ENCODE results near the gene RASSF8. TPM values are rescaled to one million over a fixed set of nuclear protein-coding genes. Genes with fewer than 3 reads are reported as not detected.

The RASSF8 gene
- total and polyA plus RNA-seq, 4 experiments from 2014 or later, result not detected

DNA sequence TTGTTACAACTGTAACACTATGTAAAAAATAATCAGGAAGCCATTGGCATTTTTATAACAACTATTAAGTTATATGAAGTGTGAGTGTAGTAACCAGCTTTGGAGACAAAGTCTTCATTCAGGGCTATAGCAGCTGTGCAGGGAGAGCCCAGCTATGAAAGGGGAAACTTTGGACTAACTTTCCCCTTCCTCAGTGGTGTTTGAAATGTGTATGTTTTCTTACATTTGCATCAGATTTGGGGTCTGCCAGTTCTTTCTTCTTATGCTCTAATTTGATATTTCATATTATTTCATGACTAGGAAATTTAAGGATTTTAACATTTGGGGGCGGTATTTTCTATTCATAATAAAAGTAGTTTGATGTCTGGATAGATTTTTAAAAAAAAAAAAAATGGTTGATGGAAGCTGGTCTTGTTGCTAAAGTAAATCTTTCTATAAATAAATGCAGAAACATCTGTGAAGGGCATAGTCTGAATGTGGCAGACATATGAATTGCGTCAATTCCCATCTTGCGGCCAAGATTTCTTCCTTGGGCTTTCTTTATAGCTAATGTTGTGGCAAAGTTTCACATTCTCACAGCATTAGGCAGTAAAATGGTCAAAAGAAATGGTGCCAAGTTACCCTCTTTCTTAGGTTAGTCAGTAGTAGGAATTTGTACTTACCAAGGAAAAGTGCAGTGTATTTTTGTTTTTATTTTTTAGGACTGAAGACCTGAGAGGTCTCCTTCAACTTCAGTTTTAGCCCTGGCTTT, 35.6 kb downstream of the RASSF8 start:
- Mint-ChIP-seq H3K27me3 (peaks cover 3 to 4% of the 10 kb centered on the region in 2 donors), H3K9me3 (no peaks in the 10 kb centered on the region), H3K27ac (no peak overlapping the region), H3K4me3 (no peak overlapping the region), H3K4me1 (no peaks in the 10 kb centered on the region), H3K36me3 (no peaks in the 10 kb centered on the region)
- intact Hi-C loops (cut with micrococcal nuclease), result loop anchor here (5.0 kb wide), 1 partner anchor 232 kb away; no protein-coding TSS in a partner anchor
- H3K27ac ChIP-seq (ENCODE audit: low read depth, low read length), result no peak overlapping the region
- ChIA-PET POLR2A (ENCODE audit: partially characterized antibody) (no interaction called here), CTCF (ENCODE audit: partially characterized antibody) (no interaction called here)
- H3K27me3 ChIP-seq (ENCODE audit: insufficient read depth, low read length), result no peaks in the 10 kb centered on the region
- no peaks in the 10 kb centered on the region for H3K36me3 ChIP-seq (ENCODE audit: insufficient read depth, low read length)
- no peak overlapping the region for H3K4me3 ChIP-seq (ENCODE audit: low read length in 2 of 2)
- no peaks in the 10 kb centered on the region for H3K4me1 ChIP-seq (ENCODE audit: insufficient read depth, low read length)
- H3K9me3 ChIP-seq (ENCODE audit: control insufficient read depth in 1 of 2, low read length in 2 of 2), result no peaks in the 10 kb centered on the region
- DNase-seq, result no peak

GRCh38 chr12:25994901-25995625, 36.6 kb downstream of the RASSF8 start:
- Mint-ChIP-seq H3K4me3 (no peak overlapping the region), H3K4me1 (no peaks in the 10 kb centered on the region), H3K27me3 (peaks cover 3 to 4% of the 10 kb centered on the region in 2 donors), H3K36me3 (no peaks in the 10 kb centered on the region), H3K27ac (no peak overlapping the region), H3K9me3 (no peaks in the 10 kb centered on the region)
- ChIA-PET CTCF (ENCODE audit: partially characterized antibody) (no interaction called here), POLR2A (ENCODE audit: partially characterized antibody) (no interaction called here)
- Histone ChIP-seq H3K4me3 (ENCODE audit: low read length in 2 of 2) (no peak overlapping the region), H3K27me3 (ENCODE audit: insufficient read depth, low read length) (no peaks in the 10 kb centered on the region), H3K4me1 (ENCODE audit: insufficient read depth, low read length) (no peaks in the 10 kb centered on the region), H3K9me3 (ENCODE audit: control insufficient read depth in 1 of 2, low read length in 2 of 2) (no peaks in the 10 kb centered on the region), H3K36me3 (ENCODE audit: insufficient read depth, low read length) (no peaks in the 10 kb centered on the region), H3K27ac (ENCODE audit: low read depth, low read length) (no peak overlapping the region)
- intact Hi-C loops (cut with micrococcal nuclease), result loop anchor here (5.0 kb wide), 1 partner anchor 233 kb away; no protein-coding TSS in a partner anchor
- DNase-seq, result no peak

DNA sequence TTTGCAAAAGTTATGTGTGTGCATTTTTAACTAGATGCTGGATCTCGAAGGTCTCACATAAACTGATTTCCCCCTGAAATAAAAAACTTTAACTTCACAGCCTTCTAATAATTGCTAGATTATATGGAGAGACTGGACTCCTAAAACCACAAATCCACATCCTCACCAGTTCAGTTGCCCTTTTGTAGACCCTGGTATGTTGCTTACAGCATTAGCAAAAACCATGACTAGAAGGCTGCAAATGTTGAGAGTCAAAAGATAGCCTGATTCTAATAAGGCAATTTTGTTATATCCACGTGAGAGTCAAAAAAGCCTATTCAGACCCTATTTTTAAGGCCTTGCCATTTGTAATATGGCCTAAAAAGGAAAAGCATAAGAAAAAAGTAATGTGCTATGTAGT, 37.4 kb downstream of the RASSF8 start:
- Histone ChIP-seq H3K9me3 (ENCODE audit: control insufficient read depth in 1 of 2, low read length in 2 of 2) (no peaks in the 10 kb centered on the region), H3K27ac (ENCODE audit: low read depth, low read length) (no peak overlapping the region), H3K4me3 (ENCODE audit: low read length in 2 of 2) (no peak overlapping the region), H3K27me3 (ENCODE audit: insufficient read depth, low read length) (no peaks in the 10 kb centered on the region), H3K36me3 (ENCODE audit: insufficient read depth, low read length) (no peaks in the 10 kb centered on the region), H3K4me1 (ENCODE audit: insufficient read depth, low read length) (no peaks in the 10 kb centered on the region)
- Mint-ChIP-seq H3K27me3 (peaks cover 3 to 4% of the 10 kb centered on the region in 2 donors), H3K4me1 (no peaks in the 10 kb centered on the region), H3K27ac (no peak overlapping the region), H3K36me3 (no peaks in the 10 kb centered on the region), H3K4me3 (no peak overlapping the region), H3K9me3 (no peaks in the 10 kb centered on the region)
- ChIA-PET CTCF (ENCODE audit: partially characterized antibody) (no interaction called here), POLR2A (ENCODE audit: partially characterized antibody) (no interaction called here)
- intact Hi-C loops (cut with micrococcal nuclease), result no loop called here
- DNase-seq, result no peak

- H3K27me3 Mint-ChIP-seq, result peaks cover 1 to 3% of the 10 kb centered on the region in 2 donors
- CTCF ChIA-PET (ENCODE audit: partially characterized antibody), result no interaction called here
- Histone ChIP-seq H3K27ac (ENCODE audit: low read depth, low read length) (no peak overlapping the region), H3K4me3 (ENCODE audit: low read length in 2 of 2) (no peak overlapping the region), H3K4me1 (ENCODE audit: insufficient read depth, low read length) (no peaks in the 10 kb centered on the region), H3K27me3 (ENCODE audit: insufficient read depth, low read length) (no peaks in the 10 kb centered on the region), H3K36me3 (ENCODE audit: insufficient read depth, low read length) (no peaks in the 10 kb centered on the region), H3K9me3 (ENCODE audit: control insufficient read depth in 1 of 2, low read length in 2 of 2) (no peaks in the 10 kb centered on the region)
- no peak overlapping the region for H3K4me3 Mint-ChIP-seq
- intact Hi-C loops (cut with micrococcal nuclease), result no loop called here
- no peaks in the 10 kb centered on the region for H3K9me3 Mint-ChIP-seq
- no peaks in the 10 kb centered on the region for H3K4me1 Mint-ChIP-seq
- POLR2A ChIA-PET (ENCODE audit: partially characterized antibody), result no interaction called here
- H3K27ac Mint-ChIP-seq, result no peak overlapping the region
- H3K36me3 Mint-ChIP-seq, result no peaks in the 10 kb centered on the region
- no peak for DNase-seq
Observed at GRCh38 chr12:25996677-25997076, 38.2 kb downstream of the RASSF8 start.

DNA sequence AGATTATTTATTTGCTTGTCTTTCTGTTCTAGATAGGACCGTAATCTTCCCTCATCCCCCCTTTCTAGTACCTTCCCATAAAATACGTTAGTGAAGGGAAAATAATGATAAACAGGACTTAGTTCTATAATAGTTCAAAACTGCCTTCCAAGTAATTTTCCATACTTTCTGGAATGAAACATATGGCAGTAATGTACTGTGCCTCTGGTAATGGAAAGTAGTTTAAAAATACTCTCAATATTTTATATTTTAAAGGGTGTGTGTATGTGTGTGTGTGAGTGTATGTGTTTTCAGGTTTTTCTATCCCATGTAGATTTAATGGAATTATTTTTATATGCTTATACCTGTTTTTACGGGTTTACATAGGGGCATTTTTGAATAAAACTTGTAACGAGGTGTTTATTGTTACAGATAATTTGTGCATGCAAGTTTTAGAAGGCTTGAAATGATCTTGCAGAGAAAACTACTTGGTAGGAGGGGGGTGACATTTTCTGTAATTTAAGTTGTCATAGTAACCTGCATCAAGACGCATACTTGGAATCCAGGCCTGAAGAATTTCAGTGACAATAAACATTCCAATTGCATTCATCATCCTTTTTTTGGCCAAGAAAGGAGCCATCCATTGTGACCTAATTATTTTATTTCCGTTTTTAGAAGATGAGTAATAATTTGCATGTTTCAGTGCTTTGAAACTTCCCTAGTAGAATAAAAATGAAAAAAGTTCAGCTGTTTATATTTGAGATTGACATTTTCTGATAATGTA, 38.9 kb downstream of the RASSF8 start:
- intact Hi-C loops (cut with micrococcal nuclease), result no loop called here
- ChIA-PET CTCF (ENCODE audit: partially characterized antibody) (no interaction called here), POLR2A (ENCODE audit: partially characterized antibody) (no interaction called here)
- peaks cover 1% of the 10 kb centered on the region in 2 donors for H3K27me3 Mint-ChIP-seq
- no peaks in the 10 kb centered on the region for H3K27me3 ChIP-seq (ENCODE audit: insufficient read depth, low read length)
- H3K36me3 Mint-ChIP-seq, result no peaks in the 10 kb centered on the region
- no peaks in the 10 kb centered on the region for H3K9me3 ChIP-seq (ENCODE audit: control insufficient read depth in 1 of 2, low read length in 2 of 2)
- H3K4me3 ChIP-seq (ENCODE audit: low read length in 2 of 2), result no peak overlapping the region
- H3K4me3 Mint-ChIP-seq, result no peak overlapping the region
- H3K27ac ChIP-seq (ENCODE audit: low read depth, low read length), result no peak overlapping the region
- no peaks in the 10 kb centered on the region for H3K36me3 ChIP-seq (ENCODE audit: insufficient read depth, low read length)
- H3K27ac Mint-ChIP-seq, result no peak overlapping the region
- no peaks in the 10 kb centered on the region for H3K9me3 Mint-ChIP-seq
- H3K4me1 ChIP-seq (ENCODE audit: insufficient read depth, low read length), result no peaks in the 10 kb centered on the region
- DNase-seq, result no peak
- H3K4me1 Mint-ChIP-seq, result no peaks in the 10 kb centered on the region

DNA sequence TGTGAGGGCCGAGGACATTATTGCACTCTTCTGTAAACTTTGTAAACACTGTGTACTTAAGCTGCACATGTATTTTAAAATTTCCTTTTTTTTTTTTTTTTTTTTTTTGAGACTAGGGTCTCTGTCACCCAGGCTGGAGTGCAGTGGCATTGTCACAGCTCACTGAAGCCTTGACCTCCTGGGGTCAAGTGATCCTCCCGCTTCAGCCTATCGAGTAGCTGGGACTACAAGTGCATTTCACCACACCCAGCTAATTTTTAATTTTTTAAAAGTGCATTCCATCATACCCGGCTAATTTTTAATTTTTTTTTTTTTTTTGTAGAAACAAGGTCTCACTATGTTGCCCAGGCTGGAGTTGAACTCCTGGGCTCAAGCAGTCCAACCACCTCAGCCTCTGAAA, 42.4 kb downstream of the RASSF8 start:
- H3K27ac Mint-ChIP-seq, result no peak overlapping the region
- H3K27ac ChIP-seq (ENCODE audit: low read depth, low read length), result no peak overlapping the region
- no peak overlapping the region for H3K4me3 ChIP-seq (ENCODE audit: low read length in 2 of 2)
- no peak for DNase-seq
- H3K4me3 Mint-ChIP-seq, result no peak overlapping the region
- no peaks in the 10 kb centered on the region for H3K4me1 ChIP-seq (ENCODE audit: insufficient read depth, low read length)
- H3K27me3 ChIP-seq (ENCODE audit: insufficient read depth, low read length), result no peaks in the 10 kb centered on the region
- POLR2A ChIA-PET (ENCODE audit: partially characterized antibody), result no interaction called here
- CTCF ChIA-PET (ENCODE audit: partially characterized antibody), result interaction anchor here (1.1 kb wide), 2 partner anchors 12 to 17 kb away, joined by 3 to 4 read pairs; no protein-coding TSS in a partner anchor
- no peaks in the 10 kb centered on the region for H3K4me1 Mint-ChIP-seq
- no peaks in the 10 kb centered on the region for H3K36me3 ChIP-seq (ENCODE audit: insufficient read depth, low read length)
- peaks cover 0 to 11% (median 5%) of the 10 kb centered on the region in 8 donors for H3K9me3 Mint-ChIP-seq
- H3K9me3 ChIP-seq (ENCODE audit: control insufficient read depth in 1 of 2, low read length in 2 of 2), result no peaks in the 10 kb centered on the region
- intact Hi-C loops (cut with micrococcal nuclease), result no loop called here
- peaks cover 1% of the 10 kb centered on the region in 2 donors for H3K27me3 Mint-ChIP-seq
- H3K36me3 Mint-ChIP-seq, result no peaks in the 10 kb centered on the region

GRCh38 chr12:26001530-26001929, 43.0 kb downstream of the RASSF8 start:
- intact Hi-C loops (cut with micrococcal nuclease), result no loop called here
- Mint-ChIP-seq H3K9me3 (peaks cover 0 to 11% (median 5%) of the 10 kb centered on the region in 8 donors), H3K27me3 (peaks cover 0 to 1% of the 10 kb centered on the region in 2 donors), H3K4me1 (no peaks in the 10 kb centered on the region), H3K4me3 (no peak overlapping the region), H3K36me3 (no peaks in the 10 kb centered on the region), H3K27ac (no peak overlapping the region)
- CTCF ChIA-PET (ENCODE audit: partially characterized antibody), result interaction anchor here (1.1 kb wide), 1 partner anchor 18 kb away, joined by 4 read pairs; no protein-coding TSS in a partner anchor
- POLR2A ChIA-PET (ENCODE audit: partially characterized antibody), result no interaction called here
- Histone ChIP-seq H3K4me1 (ENCODE audit: insufficient read depth, low read length) (no peaks in the 10 kb centered on the region), H3K9me3 (ENCODE audit: control insufficient read depth in 1 of 2, low read length in 2 of 2) (no peaks in the 10 kb centered on the region), H3K27me3 (ENCODE audit: insufficient read depth, low read length) (no peaks in the 10 kb centered on the region), H3K4me3 (ENCODE audit: low read length in 2 of 2) (no peak overlapping the region), H3K27ac (ENCODE audit: low read depth, low read length) (no peak overlapping the region), H3K36me3 (ENCODE audit: insufficient read depth, low read length) (no peaks in the 10 kb centered on the region)
- no peak for DNase-seq
